PFSK-1 (cell line): ENCODE results near the gene LGALS7B.

Experiments
- FOXP2 ChIP-seq: optimal IDR thresholded peaks from 2 replicates; pipeline ENCODE3; 2011; ENCODE audit warnings: borderline replicate concordance, control low read depth, inconsistent platforms; ENCODE audit not compliant: insufficient read depth; ENCODE audit errors: extremely low read length, extremely low read depth
- POLR2AphosphoS5 ChIP-seq: IDR thresholded peaks from 2 replicates; pipeline ENCODE4 v1.6.1; 2012; ENCODE audit warnings: low read depth, mild to moderate bottlenecking, control low read depth, low read length, moderate library complexity
- REST ChIP-seq, 2 experiments: IDR thresholded peaks; 2 replicates each; pipeline versions ENCODE4 v1.6.1 to v1.8.0; 2011 to 2012; ENCODE audit warnings: low read depth in 2 of 2, low read length in 2 of 2, control low read depth in 1 of 2, inconsistent platforms in 1 of 2, mild to moderate bottlenecking in 1 of 2, moderate library complexity in 1 of 2; ENCODE audit not compliant: insufficient read depth in 1 of 2
- SIN3A ChIP-seq: IDR thresholded peaks from 2 replicates; pipeline ENCODE4 v1.6.1; 2012; ENCODE audit warnings: mild to moderate bottlenecking, low read length, moderate library complexity, borderline replicate concordance; ENCODE audit not compliant: insufficient read depth
- TAF1 ChIP-seq: IDR thresholded peaks from 2 replicates; pipeline ENCODE4 v1.6.1; 2012; ENCODE audit warnings: low read length, control low read depth, borderline replicate concordance; ENCODE audit not compliant: insufficient read depth

LGALS7B gene

GRCh38 chr19:38813323-38813722 lies 24.3 kb downstream of the LGALS7B start:
- TF ChIP-seq TAF1: no peak

GRCh38 chr19:38815059-38816001 lies 26.3 kb downstream of the LGALS7B start:
- TF ChIP-seq POLR2AphosphoS5 (no peak), TAF1 (no peak), FOXP2 (no peak), REST (IDR thresholded peaks at IDR 0.05; ENCODE audit: insufficient read depth in 1 of 2, low read depth in 2 of 2, low read length in 2 of 2) (no peak), SIN3A (no peak)

GRCh38 chr19:38816131-38816750 lies 27.2 kb downstream of the LGALS7B start:
- TF ChIP-seq REST (IDR thresholded peaks at IDR 0.05; ENCODE audit: insufficient read depth in 1 of 2, low read depth in 2 of 2, low read length in 2 of 2): no peak
- TF ChIP-seq SIN3A: no peak
- no peak for TF ChIP-seq TAF1

GRCh38 chr19:38817081-38817480 lies 28.1 kb downstream of the LGALS7B start:
- TF ChIP-seq REST (IDR thresholded peaks at IDR 0.05; ENCODE audit: insufficient read depth in 1 of 2, low read depth in 2 of 2, low read length in 2 of 2) (no peak), SIN3A (no peak)

- no peak for TF ChIP-seq SIN3A
- TF ChIP-seq POLR2AphosphoS5: no peak
- TF ChIP-seq REST (IDR thresholded peaks at IDR 0.05; ENCODE audit: insufficient read depth in 1 of 2, low read depth in 2 of 2, low read length in 2 of 2): no peak
- TF ChIP-seq TAF1: no peak
- no peak for TF ChIP-seq FOXP2
These were observed 30.4 kb downstream of the LGALS7B start for GRCh38 chr19:38819231-38819920.
